ENCODE data around the gene UCP2. TPM values are rescaled to one million over a fixed set of nuclear protein-coding genes. Genes with fewer than 3 reads are reported as not detected.

The UCP2 gene
- total RNA-seq, 1 experiment from 2014 or later = 30.4 TPM

- no peak for DNase-seq (ENCODE audit: low spot score)
Observed at GRCh38 chr11:73971175-73971719, 11.4 kb downstream of the UCP2 start.

- no peak for DNase-seq (ENCODE audit: low spot score)
Observed at GRCh38 chr11:73969991-73970800, 12.4 kb downstream of the UCP2 start.

- no peak for DNase-seq (ENCODE audit: low spot score)
Observed at GRCh38 chr11:73969091-73969490, 13.6 kb downstream of the UCP2 start.

GRCh38 chr11:73968356-73968966 is 14.2 kb downstream of the UCP2 start:
- DNase-seq (ENCODE audit: low spot score) = no peak

- no peak for DNase-seq (ENCODE audit: low spot score)
Observed at GRCh38 chr11:73965764-73966121, 16.9 kb downstream of the UCP2 start.

- DNase-seq (ENCODE audit: low spot score) = no peak
Observed at GRCh38 chr11:73965076-73965763, 17.4 kb downstream of the UCP2 start.

- DNase-seq (ENCODE audit: low spot score) = no peak
Observed at GRCh38 chr11:73963861-73964260, 18.8 kb downstream of the UCP2 start.

- no peak for DNase-seq (ENCODE audit: low spot score)
Observed at GRCh38 chr11:73962101-73962705, 20.4 kb downstream of the UCP2 start.

GRCh38 chr11:73961321-73961720 is 21.3 kb downstream of the UCP2 start:
- no peak for DNase-seq (ENCODE audit: low spot score)

GRCh38 chr11:73958521-73959141 is 24.0 kb downstream of the UCP2 start:
- no peak for DNase-seq (ENCODE audit: low spot score)

- DNase-seq (ENCODE audit: low spot score) = no peak
Observed at GRCh38 chr11:73957654-73958361, 24.8 kb downstream of the UCP2 start.

- DNase-seq (ENCODE audit: low spot score) = no peak
Observed at GRCh38 chr11:73956876-73957653, 25.6 kb downstream of the UCP2 start.

GRCh38 chr11:73951797-73952196 is 30.8 kb downstream of the UCP2 start:
- DNase-seq (ENCODE audit: low spot score) = peak; percentile 56

GRCh38 chr11:73950869-73951710 is 31.6 kb downstream of the UCP2 start, which contains the start of gene DNAJB13:
TSS of gene DNAJB13 (plus strand) at chr11:73951026. CDS start at chr11:73951070, 44 bp downstream.
- DNase-seq (ENCODE audit: low spot score) = peak; percentile 71

- no peak for DNase-seq (ENCODE audit: low spot score)
Observed at GRCh38 chr11:73949912-73950311, 32.7 kb downstream of the UCP2 start.

GRCh38 chr11:73949246-73949645 is 33.4 kb downstream of the UCP2 start:
- DNase-seq (ENCODE audit: low spot score) = no peak

GRCh38 chr11:73946798-73947458 is 35.7 kb downstream of the UCP2 start:
- no peak for DNase-seq (ENCODE audit: low spot score)

GRCh38 chr11:73945396-73945795 is 37.2 kb downstream of the UCP2 start:
- no peak for DNase-seq (ENCODE audit: low spot score)

- DNase-seq (ENCODE audit: low spot score) = no peak
Observed at GRCh38 chr11:73944901-73945300, 37.7 kb downstream of the UCP2 start.

All from A172 (cell line).